ENCODE data around the gene SHROOM2.

DNA sequence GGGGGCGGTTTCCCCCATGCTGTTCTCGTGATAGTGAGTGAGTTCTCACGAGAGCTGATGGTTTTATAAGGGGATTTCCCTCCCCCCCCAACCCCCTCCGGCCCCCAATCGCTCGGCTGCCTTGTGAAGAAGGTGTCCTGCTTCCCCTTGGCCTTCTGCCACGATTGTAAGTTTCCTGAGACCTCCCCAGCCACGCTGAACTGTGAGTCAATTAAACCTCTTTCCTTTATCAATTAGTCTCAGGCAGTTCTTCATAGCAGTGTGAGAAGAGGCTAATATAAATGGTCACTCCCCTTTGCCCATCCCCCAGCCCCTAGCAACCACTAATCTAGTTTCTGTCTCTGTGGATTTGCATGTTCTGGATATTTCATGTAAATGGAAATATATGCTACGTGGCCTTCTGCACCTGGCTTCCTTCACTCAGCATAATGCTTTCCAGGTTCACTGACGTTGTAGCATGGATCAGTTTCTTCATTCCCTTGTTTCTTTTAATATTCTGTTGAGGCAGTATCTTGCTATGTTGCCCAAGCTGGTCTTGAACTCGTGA is 37.0 kb upstream of the SHROOM2 start:
- TF ChIP-seq TAF1 (IDR thresholded peaks at IDR 0.05; ENCODE audit: borderline replicate concordance, insufficient read depth, low read length) (no peak), SIN3A (IDR thresholded peaks at IDR 0.05; ENCODE audit: borderline replicate concordance, insufficient read depth, low read length) (no peak)

All from PFSK-1 (cell line).